ENCODE data around the gene CTXN3. TPM values are rescaled to one million over a fixed set of nuclear protein-coding genes. Genes with fewer than 3 reads are reported as not detected.

The CTXN3 gene
- total and polyA plus RNA-seq, 10 of the 15 experiments (the other 5 are each of a cell fraction or from before 2014, with no cell fraction given), result not detected

GRCh38 chr5:127621601-127622325 lies 27.1 kb upstream of the CTXN3 start (continued):
- TF ChIP-seq ATF2 (IDR thresholded peaks at IDR 0.05; ENCODE audit: low read length) (no peak), ZNF622 (IDR thresholded peaks at IDR 0.05) (no peak), ATF7 (IDR thresholded peaks at IDR 0.05; ENCODE audit: low read depth) (no peak), SREBF1 (IDR thresholded peaks at IDR 0.05; ENCODE audit: low read length) (no peak), E2F4 (IDR thresholded peaks at IDR 0.05; ENCODE audit: low read depth, low read length) (no peak), SUZ12 (IDR thresholded peaks at IDR 0.05; ENCODE audit: unreplicated experiment) (no peak)

DNA sequence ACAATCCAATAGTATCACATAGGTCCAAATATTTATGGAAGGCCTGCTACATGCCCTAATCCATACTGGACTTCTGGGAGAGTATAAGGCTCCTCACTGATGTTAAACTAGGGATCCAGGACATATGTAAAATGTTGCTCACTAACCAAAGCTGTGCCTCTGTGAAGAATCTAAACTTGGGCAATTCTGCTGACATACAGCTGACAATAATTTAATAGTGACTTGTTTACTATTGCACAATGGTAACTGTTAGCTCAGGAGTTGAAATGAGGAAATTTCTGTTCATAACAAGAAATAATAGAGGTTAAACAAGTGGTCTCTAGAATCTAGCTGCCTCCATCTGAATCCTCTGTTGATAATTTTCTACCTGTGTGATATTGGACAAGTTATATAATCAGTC lies 14.9 kb upstream of the CTXN3 start:
- no peak overlapping the region for H3K9ac ChIP-seq (ENCODE audit: control insufficient read depth, insufficient read depth, low read length)
- DNase-seq (ENCODE audit: low read depth, low spot score) (no peak), ATAC-seq (no peak), FAIRE-seq (no peak)
- ChIA-PET RAD21 (ENCODE audit: unreplicated experiment) (interaction anchor here (0.7 kb wide), 1 partner anchor 11 kb away, joined by 3 read pairs; no protein-coding TSS in a partner anchor), SMC1A (ENCODE audit: uncharacterized antibody, unreplicated experiment) (interaction anchor here (0.6 to 1.6 kb wide), 3 partner anchors 13 to 276 kb away, joined by 3 to 6 read pairs (median 3); no protein-coding TSS in a partner anchor), CTCF (interaction anchor here (0.8 to 2.3 kb wide), 2 partner anchors 12 to 31 kb away, joined by 3 to 10 read pairs; no protein-coding TSS in a partner anchor), POLR2A (no interaction called here)
- H3K4me2 ChIP-seq (ENCODE audit: control insufficient read depth, insufficient read depth), result no peak overlapping the region
- in situ Hi-C loops (cut with MboI) (no loop called here), intact Hi-C loops (cut with micrococcal nuclease; ENCODE audit: unreplicated experiment) (no loop called here)
- H2AFZ ChIP-seq (ENCODE audit: control insufficient read depth, low read depth, low read length), result no peak overlapping the region
- H3K36me3 ChIP-seq (ENCODE audit: control insufficient read depth in 2 of 2, insufficient read depth in 2 of 2, low read length in 1 of 2), result no peaks in the 10 kb centered on the region
- no peaks in the 10 kb centered on the region for H3K9me3 ChIP-seq (replicated peaks; ENCODE audit: control insufficient read depth, insufficient read depth, low read length)
- BruUV-seq (replicated peaks), result no TSS peak
- no peak overlapping the region for H3K27ac ChIP-seq (ENCODE audit: control insufficient read depth, insufficient read depth)
- no peaks in the 10 kb centered on the region for H3K4me1 ChIP-seq (ENCODE audit: control insufficient read depth, insufficient read depth, low read length)
- no peaks in the 10 kb centered on the region for H3K27me3 ChIP-seq (replicated peaks in 1 of 2; ENCODE audit: control insufficient read depth in 2 of 2, insufficient read depth in 2 of 2, low read length in 1 of 2)
- no peaks in the 10 kb centered on the region for H3K79me2 ChIP-seq (ENCODE audit: control insufficient read depth, insufficient read depth, low read length)
- H3K4me3 ChIP-seq, result no peak overlapping the region
- no peaks in the 10 kb centered on the region for H4K20me1 ChIP-seq (ENCODE audit: control insufficient read depth, insufficient read depth)
- TF ChIP-seq BACH1 (IDR thresholded peaks at IDR 0.05; ENCODE audit: borderline replicate concordance) (no peak), BMI1 (IDR thresholded peaks at IDR 0.05; ENCODE audit: borderline replicate concordance) (no peak), RAD21 (IDR thresholded peaks at IDR 0.05; ENCODE audit: insufficient read depth, low read depth, low read length) (no peak), IKZF2 (IDR thresholded peaks at IDR 0.05) (no peak), E4F1 (IDR thresholded peaks at IDR 0.05; ENCODE audit: borderline replicate concordance, partially characterized antibody) (no peak), YBX1 (IDR thresholded peaks at IDR 0.05) (no peak), KLF5 (IDR thresholded peaks at IDR 0.05; ENCODE audit: partially characterized antibody) (no peak), ZBTB11 (CRISPR knock-in tag; IDR thresholded peaks at IDR 0.05) (no peak), FOS (IDR thresholded peaks at IDR 0.05; ENCODE audit: borderline replicate concordance, extremely low read depth, insufficient read length) (no peak)
